ENCODE data around the gene GIT1.

DNA sequence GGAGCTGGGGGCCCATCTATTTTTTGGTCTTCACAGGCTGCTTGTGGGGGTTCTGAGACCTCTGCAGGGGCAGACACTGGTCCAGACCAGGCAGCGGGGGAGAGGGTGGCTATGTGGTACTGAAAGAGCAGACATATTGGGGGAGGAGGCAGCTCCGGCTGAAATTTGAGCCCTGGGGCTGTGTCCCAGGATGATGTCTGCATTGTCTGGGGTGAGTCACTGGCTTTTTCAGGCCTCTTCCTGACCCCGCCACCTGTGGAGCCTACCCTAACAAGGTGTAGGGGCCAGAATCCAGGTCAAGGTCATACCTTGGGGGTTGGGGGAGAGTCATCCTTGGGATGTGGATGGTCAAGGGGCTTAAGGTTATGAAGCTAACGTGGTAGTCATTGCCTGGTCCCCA lies 30.8 kb upstream of the GIT1 start:
- TF ChIP-seq MED1 (CRISPR knock-in tag; IDR thresholded peaks at IDR 0.05; ENCODE audit: borderline replicate concordance): no peak
- TF ChIP-seq ZNF124 (CRISPR knock-in tag; IDR thresholded peaks at IDR 0.05): no peak
- TF ChIP-seq SMAD2 (IDR thresholded peaks at IDR 0.05; ENCODE audit: low read depth, low read length): no peak
- TF ChIP-seq GATAD2B (IDR thresholded peaks at IDR 0.05; ENCODE audit: borderline replicate concordance): no peak
- no peak for TF ChIP-seq FOXA1 (IDR thresholded peaks at IDR 0.05; ENCODE audit: borderline replicate concordance)
- TF ChIP-seq, protein P1, sequence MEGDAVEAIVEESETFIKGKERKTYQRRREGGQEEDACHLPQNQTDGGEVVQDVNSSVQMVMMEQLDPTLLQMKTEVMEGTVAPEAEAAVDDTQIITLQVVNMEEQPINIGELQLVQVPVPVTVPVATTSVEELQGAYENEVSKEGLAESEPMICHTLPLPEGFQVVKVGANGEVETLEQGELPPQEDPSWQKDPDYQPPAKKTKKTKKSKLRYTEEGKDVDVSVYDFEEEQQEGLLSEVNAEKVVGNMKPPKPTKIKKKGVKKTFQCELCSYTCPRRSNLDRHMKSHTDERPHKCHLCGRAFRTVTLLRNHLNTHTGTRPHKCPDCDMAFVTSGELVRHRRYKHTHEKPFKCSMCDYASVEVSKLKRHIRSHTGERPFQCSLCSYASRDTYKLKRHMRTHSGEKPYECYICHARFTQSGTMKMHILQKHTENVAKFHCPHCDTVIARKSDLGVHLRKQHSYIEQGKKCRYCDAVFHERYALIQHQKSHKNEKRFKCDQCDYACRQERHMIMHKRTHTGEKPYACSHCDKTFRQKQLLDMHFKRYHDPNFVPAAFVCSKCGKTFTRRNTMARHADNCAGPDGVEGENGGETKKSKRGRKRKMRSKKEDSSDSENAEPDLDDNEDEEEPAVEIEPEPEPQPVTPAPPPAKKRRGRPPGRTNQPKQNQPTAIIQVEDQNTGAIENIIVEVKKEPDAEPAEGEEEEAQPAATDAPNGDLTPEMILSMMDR (IDR thresholded peaks at IDR 0.05 in 2 of 3, conservative IDR thresholded peaks at IDR 0.05 in 1 of 3; ENCODE audit: insufficient read depth in 2 of 3, low read depth in 1 of 3, low read length in 3 of 3): no peak
- no peak for TF ChIP-seq DACH1 (IDR thresholded peaks at IDR 0.05; ENCODE audit: partially characterized antibody)
- TF ChIP-seq CREB1 (IDR thresholded peaks at IDR 0.05): no peak
- no peak for TF ChIP-seq CREB1 (CRISPR knock-in tag; IDR thresholded peaks at IDR 0.05)
- no peak for TF ChIP-seq MYC (IDR thresholded peaks at IDR 0.05; ENCODE audit: low read depth, low read length)
- no peak for TF ChIP-seq MYC (CRISPR knock-in tag; IDR thresholded peaks at IDR 0.05; ENCODE audit: borderline replicate concordance, low read depth)
- TF ChIP-seq POLR2G (IDR thresholded peaks at IDR 0.05; ENCODE audit: low read depth, low read length): no peak

Data from K562 (cell line).